ENCODE results near the gene C9orf85.

The C9orf85 gene

GRCh38 chr9:71909887-71910649, 1.4 kb upstream of the C9orf85 start:
- peak overlapping the region; percentile 81 to 98 (median 95) for H3K27ac Mint-ChIP-seq
- no peaks in the 10 kb centered on the region for H3K27me3 Mint-ChIP-seq (ENCODE audit: low read depth)
- H3K36me3 Mint-ChIP-seq (ENCODE audit: low read depth), result peaks cover 10% of the 10 kb centered on the region
- TF ChIP-seq CTCF (IDR thresholded peaks at IDR 0.05; ENCODE audit: unreplicated experiment in 3 of 3), result no peak
- peak overlapping the region; percentile 97 to 99 (median 98) for H3K4me3 Mint-ChIP-seq
- H3K4me1 Mint-ChIP-seq, result peaks cover 59% of the 10 kb centered on the region
- no peaks in the 10 kb centered on the region for H3K9me3 Mint-ChIP-seq

GRCh38 chr9:71910650-71911060, 784 bp upstream of the C9orf85 start:
- no peak for TF ChIP-seq CTCF (IDR thresholded peaks at IDR 0.05; ENCODE audit: unreplicated experiment in 3 of 3)
- Mint-ChIP-seq H3K4me3 (peak overlapping the region; percentile 97 to 99 (median 98)), H3K36me3 (ENCODE audit: low read depth) (peaks cover 6% of the 10 kb centered on the region), H3K27ac (peak overlapping the region; percentile 95 to 98 (median 96)), H3K9me3 (no peaks in the 10 kb centered on the region), H3K4me1 (peaks cover 61% of the 10 kb centered on the region), H3K27me3 (ENCODE audit: low read depth) (no peaks in the 10 kb centered on the region)

- no peaks in the 10 kb centered on the region for H3K27me3 Mint-ChIP-seq (ENCODE audit: low read depth)
- H3K4me1 Mint-ChIP-seq, result peaks cover 64% of the 10 kb centered on the region
- H3K9me3 Mint-ChIP-seq, result no peaks in the 10 kb centered on the region
Measured at GRCh38 chr9:71911908-71912335, 483 bp downstream of the C9orf85 start.

GRCh38 chr9:71915495-71915894, 4.1 kb downstream of the C9orf85 start:
- TF ChIP-seq CTCF (IDR thresholded peaks at IDR 0.05; ENCODE audit: unreplicated experiment in 3 of 3), result no peak
- peaks cover 25% of the 10 kb centered on the region for H3K36me3 Mint-ChIP-seq (ENCODE audit: low read depth)
- H3K27ac Mint-ChIP-seq, result no peak overlapping the region
- H3K27me3 Mint-ChIP-seq (ENCODE audit: low read depth), result no peaks in the 10 kb centered on the region
- H3K4me1 Mint-ChIP-seq, result peaks cover 39% of the 10 kb centered on the region
- no peaks in the 10 kb centered on the region for H3K9me3 Mint-ChIP-seq
- no peak overlapping the region for H3K4me3 Mint-ChIP-seq

More at GRCh38 chr9:71911908-71912335, 483 bp downstream of the C9orf85 start:
- TF ChIP-seq CTCF (IDR thresholded peaks at IDR 0.05; ENCODE audit: unreplicated experiment in 3 of 3), result no peak
- Mint-ChIP-seq H3K27ac (peak overlapping the region; percentile 93 to 98 (median 96)), H3K4me3 (peak overlapping the region; percentile 96 to 98 (median 97)), H3K36me3 (ENCODE audit: low read depth) (peaks cover 1% of the 10 kb centered on the region)

GRCh38 chr9:71916834-71917534, 5.5 kb downstream of the C9orf85 start:
- peaks cover 25% of the 10 kb centered on the region for H3K36me3 Mint-ChIP-seq (ENCODE audit: low read depth)
- peaks cover 33% of the 10 kb centered on the region for H3K4me1 Mint-ChIP-seq
- H3K4me3 Mint-ChIP-seq, result no peak overlapping the region
- H3K27ac Mint-ChIP-seq, result no peak overlapping the region
- H3K27me3 Mint-ChIP-seq (ENCODE audit: low read depth), result no peaks in the 10 kb centered on the region
- no peaks in the 10 kb centered on the region for H3K9me3 Mint-ChIP-seq
- no peak for TF ChIP-seq CTCF (IDR thresholded peaks at IDR 0.05; ENCODE audit: unreplicated experiment in 3 of 3)
